ENCODE measurements around the gene PFN1. TPM values are rescaled to one million over a fixed set of nuclear protein-coding genes. Genes with fewer than 3 reads are reported as not detected.
A peak's percentile ranks its signal among the peaks of the same experiment; 100 is the strongest.

The PFN1 gene
- total RNA-seq, 2 donors from 2014 or later: 880 to 935 TPM

GRCh38 chr17:4898927-4899326 is 49.4 kb downstream of the PFN1 start:
- Mint-ChIP-seq H3K27me3 (ENCODE audit: insufficient read depth) (peaks cover 11% of the 10 kb centered on the region), H3K4me1 (peaks cover 6% of the 10 kb centered on the region), H3K4me3 (peak overlapping the region; percentile 68), H3K36me3 (ENCODE audit: low read depth) (peaks cover 17% of the 10 kb centered on the region), H3K9me3 (no peaks in the 10 kb centered on the region), H3K27ac (no peak overlapping the region)
- TF ChIP-seq CTCF (conservative IDR thresholded peaks at IDR 0.05): no peak
- WGBS, 2 experiments (ENCODE audit: insufficient coverage in 1 of 2, insufficient read length in 1 of 2): 88% methylated on average over 10 to 34 of the region's 34 CpGs
- Histone ChIP-seq H3K4me3 (ENCODE audit: low read length) (no peak overlapping the region), H3K4me1 (ENCODE audit: control insufficient read depth, insufficient read depth, low read length) (no peaks in the 10 kb centered on the region), H3K9me3 (ENCODE audit: control insufficient read depth, low read length) (no peaks in the 10 kb centered on the region), H3K27me3 (ENCODE audit: control insufficient read depth, insufficient read depth, low read length, poor library complexity, severe bottlenecking) (no peaks in the 10 kb centered on the region), H3K27ac (ENCODE audit: low read depth, low read length) (no peak overlapping the region), H3K36me3 (ENCODE audit: control insufficient read depth, insufficient read depth, low read length) (peaks cover 12% of the 10 kb centered on the region), H3K9ac (ENCODE audit: extremely low read depth, low read length, poor library complexity, severe bottlenecking) (no peak overlapping the region)
- no peak for DNase-seq

- Histone ChIP-seq H3K36me3 (ENCODE audit: control insufficient read depth, insufficient read depth, low read length) (peaks cover 15% of the 10 kb centered on the region), H3K4me1 (ENCODE audit: control insufficient read depth, insufficient read depth, low read length) (no peaks in the 10 kb centered on the region), H3K27ac (ENCODE audit: low read depth, low read length) (peak overlapping the region; percentile 17), H3K9me3 (ENCODE audit: control insufficient read depth, low read length) (no peaks in the 10 kb centered on the region), H3K9ac (ENCODE audit: extremely low read depth, low read length, poor library complexity, severe bottlenecking) (no peak overlapping the region), H3K4me3 (ENCODE audit: low read length) (no peak overlapping the region), H3K27me3 (ENCODE audit: control insufficient read depth, insufficient read depth, low read length, poor library complexity, severe bottlenecking) (no peaks in the 10 kb centered on the region)
- TF ChIP-seq CTCF (conservative IDR thresholded peaks at IDR 0.05): no peak
- H3K4me1 Mint-ChIP-seq: peaks cover 3% of the 10 kb centered on the region
- no peak overlapping the region for H3K27ac Mint-ChIP-seq
- peaks cover 11% of the 10 kb centered on the region for H3K27me3 Mint-ChIP-seq (ENCODE audit: insufficient read depth)
- H3K4me3 Mint-ChIP-seq: peak overlapping the region; percentile 68
- no peaks in the 10 kb centered on the region for H3K9me3 Mint-ChIP-seq
- WGBS, 2 experiments (ENCODE audit: insufficient coverage in 1 of 2, insufficient read length in 1 of 2): 94 to 95% methylated on average over 8 of the region's 8 CpGs
- no peak for DNase-seq
- peaks cover 17% of the 10 kb centered on the region for H3K36me3 Mint-ChIP-seq (ENCODE audit: low read depth)
Observed at GRCh38 chr17:4898351-4898750, 50.0 kb downstream of the PFN1 start.

- Histone ChIP-seq H3K9me3 (ENCODE audit: control insufficient read depth, low read length) (no peaks in the 10 kb centered on the region), H3K4me3 (ENCODE audit: low read length) (no peak overlapping the region), H3K27me3 (ENCODE audit: control insufficient read depth, insufficient read depth, low read length, poor library complexity, severe bottlenecking) (no peaks in the 10 kb centered on the region), H3K9ac (ENCODE audit: extremely low read depth, low read length, poor library complexity, severe bottlenecking) (no peak overlapping the region), H3K27ac (ENCODE audit: low read depth, low read length) (no peak overlapping the region), H3K4me1 (ENCODE audit: control insufficient read depth, insufficient read depth, low read length) (no peaks in the 10 kb centered on the region), H3K36me3 (ENCODE audit: control insufficient read depth, insufficient read depth, low read length) (peaks cover 19% of the 10 kb centered on the region)
- DNase-seq: no peak
- Mint-ChIP-seq H3K27me3 (ENCODE audit: insufficient read depth) (peaks cover 11% of the 10 kb centered on the region), H3K4me3 (peak overlapping the region; percentile 68), H3K27ac (no peak overlapping the region), H3K4me1 (no peaks in the 10 kb centered on the region), H3K9me3 (no peaks in the 10 kb centered on the region), H3K36me3 (ENCODE audit: low read depth) (peaks cover 17% of the 10 kb centered on the region)
- WGBS, 2 experiments (ENCODE audit: insufficient coverage in 1 of 2, insufficient read length in 1 of 2): 94% methylated on average over 4 of the region's 5 CpGs; no CpG with 5 or more reads in 1 of the 2 experiments
- no peak for TF ChIP-seq CTCF (conservative IDR thresholded peaks at IDR 0.05)
Observed at GRCh38 chr17:4897785-4898184, 50.5 kb downstream of the PFN1 start.
